Astrocyte (in vitro differentiated cells and primary cell): ENCODE data around the gene PCBP3. TPM values are rescaled to one million over a fixed set of nuclear protein-coding genes. Genes with fewer than 3 reads are reported as not detected.

Experiments used
- DNase-seq: peaks from one replicate; pipeline ENCODE4 v3.0.0-alpha.2; 2010; ENCODE audit warnings: low read depth
- FAIRE-seq: peaks from 2 replicates; lab custom pipeline; 2011; peaks lifted over from hg19 to GRCh38; lab: Jason Lieb, UNC
- H2AFZ ChIP-seq: 2 replicates; pipeline ENCODE4 v1.6.0; 2012; ENCODE audit warnings: low read depth, low read length, inconsistent platforms
- H3K27ac ChIP-seq: 2 replicates; pipeline ENCODE4 v1.5.1; 2011; ENCODE audit warnings: low read depth, low read length, inconsistent platforms
- H3K27me3 ChIP-seq: 2 replicates; pipeline ENCODE4 v1.6.0; 2011; ENCODE audit warnings: low read length, inconsistent platforms; ENCODE audit not compliant: insufficient read depth
- H3K36me3 ChIP-seq: 2 replicates; pipeline ENCODE4 v1.5.1; 2011; ENCODE audit warnings: low read length, inconsistent platforms; ENCODE audit not compliant: insufficient read depth
- H3K4me1 ChIP-seq: 2 replicates; pipeline ENCODE4 v1.5.1; 2011; ENCODE audit warnings: low read length, inconsistent platforms; ENCODE audit not compliant: insufficient read depth
- H3K4me2 ChIP-seq: 2 replicates; pipeline ENCODE4 v1.6.0; 2012; ENCODE audit warnings: low read length, inconsistent platforms
- H3K4me3 ChIP-seq: 2 replicates; pipeline ENCODE4 v1.5.1; 2011; ENCODE audit warnings: low read depth, mild to moderate bottlenecking, low read length, inconsistent platforms; ENCODE audit not compliant: insufficient read depth
- H3K79me2 ChIP-seq: 2 replicates; pipeline ENCODE4 v1.6.0; 2012; ENCODE audit warnings: mild to moderate bottlenecking, low read length, inconsistent platforms; ENCODE audit not compliant: insufficient read depth
- H3K9ac ChIP-seq: 2 replicates; pipeline ENCODE4 v1.6.0; 2012; ENCODE audit warnings: mild to moderate bottlenecking, low read length, inconsistent platforms
- H3K9me3 ChIP-seq: 2 replicates; pipeline ENCODE4 v1.5.1; 2012; ENCODE audit warnings: low read depth, mild to moderate bottlenecking, low read length, inconsistent platforms; ENCODE audit not compliant: insufficient read depth
- H4K20me1 ChIP-seq: 2 replicates; pipeline ENCODE4 v1.6.0; 2012; ENCODE audit warnings: low read length, inconsistent platforms; ENCODE audit not compliant: insufficient read depth
- H3K27ac Mint-ChIP-seq: one replicate; pipeline ENCODE4 v1.8.0; 2021; ENCODE audit warnings: mild to moderate bottlenecking, mixed read lengths; ENCODE audit not compliant: unreplicated experiment
- H3K27me3 Mint-ChIP-seq: one replicate; pipeline ENCODE4 v1.8.0; 2021; ENCODE audit warnings: low read depth, mixed read lengths; ENCODE audit not compliant: unreplicated experiment
- H3K36me3 Mint-ChIP-seq: one replicate; pipeline ENCODE4 v1.8.0; 2021; ENCODE audit warnings: low read depth, mixed read lengths; ENCODE audit not compliant: unreplicated experiment
- H3K4me1 Mint-ChIP-seq: one replicate; pipeline ENCODE4 v1.8.0; 2021; ENCODE audit warnings: low read depth, mixed read lengths; ENCODE audit not compliant: unreplicated experiment
- H3K4me3 Mint-ChIP-seq: one replicate; pipeline ENCODE4 v1.8.0; 2021; ENCODE audit warnings: mild to moderate bottlenecking, moderate library complexity, mixed read lengths; ENCODE audit not compliant: unreplicated experiment
- H3K9me3 Mint-ChIP-seq: one replicate; pipeline ENCODE4 v1.8.0; 2021; ENCODE audit warnings: mild to moderate bottlenecking, mixed read lengths; ENCODE audit not compliant: unreplicated experiment
- EZH2 ChIP-seq: IDR thresholded peaks from 2 replicates; pipeline ENCODE4 v1.6.1; 2012; ENCODE audit warnings: mild to moderate bottlenecking, low read length, inconsistent platforms; ENCODE audit not compliant: insufficient read depth
- total RNA-seq: library from RNA; stranded (reverse); gene quantifications from 2 replicates; pipeline ENCODE4 v1.2.1, GENCODE V29; 2021
- TF ChIP-seq, protein P1 (sequence below): IDR thresholded peaks from 2 replicates; pipeline ENCODE4 v1.5.1; 2011; ENCODE audit warnings: low read depth, mild to moderate bottlenecking, inconsistent platforms, low read length, moderate library complexity; ENCODE audit not compliant: insufficient read depth

PCBP3 gene
- total RNA-seq, 1 donor from 2014 or later, result 1.8 TPM

DNA sequence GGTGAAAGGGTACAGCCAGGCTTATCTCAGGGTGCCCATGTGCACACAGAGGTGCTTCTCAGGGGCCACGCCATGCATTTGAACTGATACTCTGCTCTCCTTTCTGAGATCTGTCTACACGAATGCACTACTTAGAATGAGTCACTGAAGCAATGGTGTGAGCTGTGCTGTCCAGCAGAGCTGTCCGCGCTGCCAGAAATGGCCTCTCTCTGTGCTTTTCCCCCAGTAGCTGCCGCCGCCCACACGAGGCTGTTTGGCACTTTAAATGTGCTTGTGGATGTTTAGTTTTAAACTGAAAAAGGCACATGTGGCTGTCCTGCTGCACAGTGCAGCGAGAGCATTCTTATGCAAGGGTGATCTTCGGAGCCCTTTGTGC is 250.9 kb downstream of the PCBP3 start:
- no peak overlapping the region for H2AFZ ChIP-seq
- H4K20me1 ChIP-seq, result peaks cover 5% of the 10 kb centered on the region
- peak overlapping the region; percentile 56 for H3K4me2 ChIP-seq
- DNase-seq (peak; percentile 73), FAIRE-seq (peak; percentile 62)
- no peak overlapping the region for H3K27ac ChIP-seq
- peaks cover 9% of the 10 kb centered on the region for H3K4me1 ChIP-seq
- TF ChIP-seq, protein P1, sequence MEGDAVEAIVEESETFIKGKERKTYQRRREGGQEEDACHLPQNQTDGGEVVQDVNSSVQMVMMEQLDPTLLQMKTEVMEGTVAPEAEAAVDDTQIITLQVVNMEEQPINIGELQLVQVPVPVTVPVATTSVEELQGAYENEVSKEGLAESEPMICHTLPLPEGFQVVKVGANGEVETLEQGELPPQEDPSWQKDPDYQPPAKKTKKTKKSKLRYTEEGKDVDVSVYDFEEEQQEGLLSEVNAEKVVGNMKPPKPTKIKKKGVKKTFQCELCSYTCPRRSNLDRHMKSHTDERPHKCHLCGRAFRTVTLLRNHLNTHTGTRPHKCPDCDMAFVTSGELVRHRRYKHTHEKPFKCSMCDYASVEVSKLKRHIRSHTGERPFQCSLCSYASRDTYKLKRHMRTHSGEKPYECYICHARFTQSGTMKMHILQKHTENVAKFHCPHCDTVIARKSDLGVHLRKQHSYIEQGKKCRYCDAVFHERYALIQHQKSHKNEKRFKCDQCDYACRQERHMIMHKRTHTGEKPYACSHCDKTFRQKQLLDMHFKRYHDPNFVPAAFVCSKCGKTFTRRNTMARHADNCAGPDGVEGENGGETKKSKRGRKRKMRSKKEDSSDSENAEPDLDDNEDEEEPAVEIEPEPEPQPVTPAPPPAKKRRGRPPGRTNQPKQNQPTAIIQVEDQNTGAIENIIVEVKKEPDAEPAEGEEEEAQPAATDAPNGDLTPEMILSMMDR, result no peak
- no peak for TF ChIP-seq EZH2
- H3K36me3 ChIP-seq, result no peaks in the 10 kb centered on the region
- H3K9me3 ChIP-seq, result no peaks in the 10 kb centered on the region
- peaks cover 3% of the 10 kb centered on the region for H3K36me3 Mint-ChIP-seq
- no peak overlapping the region for H3K27ac Mint-ChIP-seq
- H3K4me1 Mint-ChIP-seq, result peaks cover 6% of the 10 kb centered on the region
- H3K9me3 Mint-ChIP-seq, result no peaks in the 10 kb centered on the region
- no peak overlapping the region for H3K9ac ChIP-seq
- H3K4me3 Mint-ChIP-seq, result no peak overlapping the region
- peaks cover 49% of the 10 kb centered on the region for H3K27me3 Mint-ChIP-seq
- H3K27me3 ChIP-seq, result no peaks in the 10 kb centered on the region
- no peaks in the 10 kb centered on the region for H3K79me2 ChIP-seq
- H3K4me3 ChIP-seq, result no peak overlapping the region

DNA sequence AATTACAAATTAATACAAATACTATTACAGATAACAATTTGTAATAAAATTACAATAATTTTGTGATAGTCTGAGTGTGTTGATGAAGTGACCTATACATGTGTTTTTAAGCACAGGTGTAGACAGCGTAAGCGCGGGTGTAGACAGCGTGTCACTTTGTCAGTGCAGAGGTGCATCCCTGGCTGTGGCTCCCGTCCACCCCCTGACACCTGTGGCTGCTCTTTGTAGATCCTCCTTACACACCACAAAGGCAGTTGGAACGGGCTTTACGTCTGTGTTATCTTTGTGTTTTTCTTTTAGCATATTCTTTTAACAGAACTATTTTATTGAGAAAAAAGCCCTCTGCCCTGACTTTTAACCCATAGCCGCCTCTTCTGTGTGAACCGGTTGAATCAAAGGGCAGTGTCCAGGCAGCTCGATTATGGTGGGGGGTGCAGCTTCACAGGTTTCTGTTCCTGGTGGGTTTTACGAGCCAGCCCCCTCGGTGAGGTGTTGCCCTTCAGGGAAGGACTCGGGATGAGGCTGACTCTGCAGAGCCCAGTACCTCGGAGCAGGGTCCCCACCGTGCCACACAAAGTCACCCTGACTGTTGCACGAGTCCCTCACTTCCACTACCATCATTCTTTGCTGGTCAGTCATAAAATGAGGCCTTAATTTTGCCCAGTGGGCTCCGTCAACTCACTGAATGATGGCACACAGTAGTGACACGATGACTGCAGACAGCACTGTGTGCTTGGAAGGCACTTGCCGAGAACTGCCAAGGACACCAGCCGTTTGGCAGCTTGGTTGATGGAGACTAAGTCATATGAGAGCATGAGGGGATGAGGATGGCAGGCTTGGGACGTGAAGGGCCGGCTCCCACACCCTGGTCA is 251.6 kb downstream of the PCBP3 start:
- Mint-ChIP-seq H3K36me3 (peaks cover 3% of the 10 kb centered on the region), H3K9me3 (no peaks in the 10 kb centered on the region), H3K4me3 (no peak overlapping the region), H3K27me3 (peaks cover 43% of the 10 kb centered on the region), H3K27ac (no peak overlapping the region), H3K4me1 (peaks cover 6% of the 10 kb centered on the region)
- Histone ChIP-seq H3K27me3 (no peaks in the 10 kb centered on the region), H3K27ac (no peak overlapping the region), H3K4me2 (no peak overlapping the region), H3K4me1 (peaks cover 9% of the 10 kb centered on the region), H2AFZ (no peak overlapping the region), H3K9me3 (no peaks in the 10 kb centered on the region), H3K36me3 (no peaks in the 10 kb centered on the region), H3K9ac (no peak overlapping the region), H3K4me3 (no peak overlapping the region), H4K20me1 (peaks cover 5% of the 10 kb centered on the region), H3K79me2 (no peaks in the 10 kb centered on the region)
- DNase-seq (no peak), FAIRE-seq (no peak)
- TF ChIP-seq, protein P1, result no peak
- no peak for TF ChIP-seq EZH2
